ENCODE measurements around the gene HIBADH.

HIBADH gene

DNA sequence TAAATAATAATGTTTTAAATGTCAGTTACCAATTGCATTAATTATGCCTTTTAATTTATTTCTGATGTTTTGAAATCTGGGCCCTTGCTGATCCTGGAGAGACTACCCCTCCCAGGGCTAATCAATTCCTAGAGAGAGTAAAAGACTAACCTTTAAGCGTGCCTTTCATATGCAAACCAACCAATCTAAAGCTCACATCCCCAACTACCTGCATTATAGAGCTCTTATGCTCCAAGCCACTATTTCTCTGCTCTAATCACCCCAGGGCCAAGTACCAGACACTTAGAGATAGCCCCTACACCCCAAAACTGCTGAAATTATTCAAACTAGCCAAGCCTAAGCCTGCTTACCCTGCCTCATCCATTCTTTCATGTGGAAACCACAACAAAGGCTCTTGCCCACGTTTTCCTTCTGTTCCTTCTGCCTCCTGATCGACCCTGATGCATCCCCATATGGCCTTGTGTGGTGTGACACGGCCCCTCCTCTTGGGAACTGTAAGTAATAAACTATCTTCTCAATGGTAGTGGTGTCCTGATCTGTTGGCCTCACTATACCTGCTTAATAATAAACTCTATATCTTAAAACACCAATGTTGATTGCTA, 97.7 kb downstream of the HIBADH start:
- no peak for TF ChIP-seq ZNF70 (CRISPR knock-in tag; IDR thresholded peaks at IDR 0.05)
- TF ChIP-seq CSDC2 (CRISPR knock-in tag; IDR thresholded peaks at IDR 0.05) = no peak
- no peak for TF ChIP-seq ISL1 (CRISPR knock-in tag; IDR thresholded peaks at IDR 0.05)
- no peak for TF ChIP-seq SNAI2 (CRISPR knock-in tag; IDR thresholded peaks at IDR 0.05)
- no peak for TF ChIP-seq ESRRG (CRISPR knock-in tag; IDR thresholded peaks at IDR 0.05)
- TF ChIP-seq, protein P1, sequence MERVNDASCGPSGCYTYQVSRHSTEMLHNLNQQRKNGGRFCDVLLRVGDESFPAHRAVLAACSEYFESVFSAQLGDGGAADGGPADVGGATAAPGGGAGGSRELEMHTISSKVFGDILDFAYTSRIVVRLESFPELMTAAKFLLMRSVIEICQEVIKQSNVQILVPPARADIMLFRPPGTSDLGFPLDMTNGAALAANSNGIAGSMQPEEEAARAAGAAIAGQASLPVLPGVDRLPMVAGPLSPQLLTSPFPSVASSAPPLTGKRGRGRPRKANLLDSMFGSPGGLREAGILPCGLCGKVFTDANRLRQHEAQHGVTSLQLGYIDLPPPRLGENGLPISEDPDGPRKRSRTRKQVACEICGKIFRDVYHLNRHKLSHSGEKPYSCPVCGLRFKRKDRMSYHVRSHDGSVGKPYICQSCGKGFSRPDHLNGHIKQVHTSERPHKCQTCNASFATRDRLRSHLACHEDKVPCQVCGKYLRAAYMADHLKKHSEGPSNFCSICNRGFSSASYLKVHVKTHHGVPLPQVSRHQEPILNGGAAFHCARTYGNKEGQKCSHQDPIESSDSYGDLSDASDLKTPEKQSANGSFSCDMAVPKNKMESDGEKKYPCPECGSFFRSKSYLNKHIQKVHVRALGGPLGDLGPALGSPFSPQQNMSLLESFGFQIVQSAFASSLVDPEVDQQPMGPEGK (CRISPR knock-in tag; IDR thresholded peaks at IDR 0.05; ENCODE audit: borderline replicate concordance) = no peak
- no peak for TF ChIP-seq ZFP30 (CRISPR knock-in tag; IDR thresholded peaks at IDR 0.05)
- no peak for TF ChIP-seq TCF4 (CRISPR knock-in tag; IDR thresholded peaks at IDR 0.05; ENCODE audit: borderline replicate concordance)
- no peak for TF ChIP-seq ZNF8 (CRISPR knock-in tag; IDR thresholded peaks at IDR 0.05)
- TF ChIP-seq PPARA (CRISPR knock-in tag; IDR thresholded peaks at IDR 0.05; ENCODE audit: borderline replicate concordance) = no peak
- TF ChIP-seq, protein P2, sequence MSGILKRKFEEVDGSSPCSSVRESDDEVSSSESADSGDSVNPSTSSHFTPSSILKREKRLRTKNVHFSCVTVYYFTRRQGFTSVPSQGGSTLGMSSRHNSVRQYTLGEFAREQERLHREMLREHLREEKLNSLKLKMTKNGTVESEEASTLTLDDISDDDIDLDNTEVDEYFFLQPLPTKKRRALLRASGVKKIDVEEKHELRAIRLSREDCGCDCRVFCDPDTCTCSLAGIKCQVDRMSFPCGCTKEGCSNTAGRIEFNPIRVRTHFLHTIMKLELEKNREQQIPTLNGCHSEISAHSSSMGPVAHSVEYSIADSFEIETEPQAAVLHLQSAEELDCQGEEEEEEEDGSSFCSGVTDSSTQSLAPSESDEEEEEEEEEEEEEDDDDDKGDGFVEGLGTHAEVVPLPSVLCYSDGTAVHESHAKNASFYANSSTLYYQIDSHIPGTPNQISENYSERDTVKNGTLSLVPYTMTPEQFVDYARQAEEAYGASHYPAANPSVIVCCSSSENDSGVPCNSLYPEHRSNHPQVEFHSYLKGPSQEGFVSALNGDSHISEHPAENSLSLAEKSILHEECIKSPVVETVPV (CRISPR knock-in tag; IDR thresholded peaks at IDR 0.05) = no peak
- TF ChIP-seq, protein P3, sequence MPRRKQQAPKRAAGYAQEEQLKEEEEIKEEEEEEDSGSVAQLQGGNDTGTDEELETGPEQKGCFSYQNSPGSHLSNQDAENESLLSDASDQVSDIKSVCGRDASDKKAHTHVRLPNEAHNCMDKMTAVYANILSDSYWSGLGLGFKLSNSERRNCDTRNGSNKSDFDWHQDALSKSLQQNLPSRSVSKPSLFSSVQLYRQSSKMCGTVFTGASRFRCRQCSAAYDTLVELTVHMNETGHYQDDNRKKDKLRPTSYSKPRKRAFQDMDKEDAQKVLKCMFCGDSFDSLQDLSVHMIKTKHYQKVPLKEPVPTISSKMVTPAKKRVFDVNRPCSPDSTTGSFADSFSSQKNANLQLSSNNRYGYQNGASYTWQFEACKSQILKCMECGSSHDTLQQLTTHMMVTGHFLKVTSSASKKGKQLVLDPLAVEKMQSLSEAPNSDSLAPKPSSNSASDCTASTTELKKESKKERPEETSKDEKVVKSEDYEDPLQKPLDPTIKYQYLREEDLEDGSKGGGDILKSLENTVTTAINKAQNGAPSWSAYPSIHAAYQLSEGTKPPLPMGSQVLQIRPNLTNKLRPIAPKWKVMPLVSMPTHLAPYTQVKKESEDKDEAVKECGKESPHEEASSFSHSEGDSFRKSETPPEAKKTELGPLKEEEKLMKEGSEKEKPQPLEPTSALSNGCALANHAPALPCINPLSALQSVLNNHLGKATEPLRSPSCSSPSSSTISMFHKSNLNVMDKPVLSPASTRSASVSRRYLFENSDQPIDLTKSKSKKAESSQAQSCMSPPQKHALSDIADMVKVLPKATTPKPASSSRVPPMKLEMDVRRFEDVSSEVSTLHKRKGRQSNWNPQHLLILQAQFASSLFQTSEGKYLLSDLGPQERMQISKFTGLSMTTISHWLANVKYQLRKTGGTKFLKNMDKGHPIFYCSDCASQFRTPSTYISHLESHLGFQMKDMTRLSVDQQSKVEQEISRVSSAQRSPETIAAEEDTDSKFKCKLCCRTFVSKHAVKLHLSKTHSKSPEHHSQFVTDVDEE (CRISPR knock-in tag; IDR thresholded peaks at IDR 0.05) = no peak
- no peak for ATAC-seq

DNA sequence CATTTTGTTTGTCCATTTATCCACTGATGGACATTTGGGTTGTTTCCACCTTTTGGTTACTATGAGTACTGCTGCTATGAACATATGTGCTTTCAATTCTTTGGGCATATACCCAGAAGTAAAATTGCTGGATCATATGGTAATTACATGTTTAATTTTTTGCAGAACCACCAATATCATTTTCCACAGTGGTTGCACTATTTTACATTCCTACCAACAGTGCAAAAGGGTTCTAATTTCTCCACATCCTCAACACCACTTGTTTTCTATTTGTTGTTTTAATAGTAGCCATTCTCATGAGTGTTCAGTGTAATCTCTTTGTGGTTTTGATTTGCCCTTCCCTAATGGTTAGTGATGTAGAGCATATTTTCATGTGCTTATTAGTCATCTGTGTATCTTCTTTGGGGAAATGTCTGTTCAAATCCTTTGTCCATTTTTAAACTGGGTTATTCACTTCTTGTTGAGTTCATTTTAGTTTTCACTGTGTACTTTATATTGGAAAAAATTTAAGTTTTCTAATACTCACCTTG, 101.9 kb downstream of the HIBADH start:
- ATAC-seq = no peak
- TF ChIP-seq SNAI2 (CRISPR knock-in tag; IDR thresholded peaks at IDR 0.05) (no peak), ZFP30 (CRISPR knock-in tag; IDR thresholded peaks at IDR 0.05) (no peak), BACH2 (CRISPR knock-in tag; IDR thresholded peaks at IDR 0.05; ENCODE audit: borderline replicate concordance) (no peak), TCF4 (CRISPR knock-in tag; IDR thresholded peaks at IDR 0.05; ENCODE audit: borderline replicate concordance) (no peak), RARB (CRISPR knock-in tag; IDR thresholded peaks at IDR 0.05) (no peak), ARNTL (CRISPR knock-in tag; IDR thresholded peaks at IDR 0.05; ENCODE audit: borderline replicate concordance, low read depth) (no peak), ESRRG (CRISPR knock-in tag; IDR thresholded peaks at IDR 0.05) (no peak), ZNF8 (CRISPR knock-in tag; IDR thresholded peaks at IDR 0.05) (no peak)
- TF ChIP-seq, protein P4, sequence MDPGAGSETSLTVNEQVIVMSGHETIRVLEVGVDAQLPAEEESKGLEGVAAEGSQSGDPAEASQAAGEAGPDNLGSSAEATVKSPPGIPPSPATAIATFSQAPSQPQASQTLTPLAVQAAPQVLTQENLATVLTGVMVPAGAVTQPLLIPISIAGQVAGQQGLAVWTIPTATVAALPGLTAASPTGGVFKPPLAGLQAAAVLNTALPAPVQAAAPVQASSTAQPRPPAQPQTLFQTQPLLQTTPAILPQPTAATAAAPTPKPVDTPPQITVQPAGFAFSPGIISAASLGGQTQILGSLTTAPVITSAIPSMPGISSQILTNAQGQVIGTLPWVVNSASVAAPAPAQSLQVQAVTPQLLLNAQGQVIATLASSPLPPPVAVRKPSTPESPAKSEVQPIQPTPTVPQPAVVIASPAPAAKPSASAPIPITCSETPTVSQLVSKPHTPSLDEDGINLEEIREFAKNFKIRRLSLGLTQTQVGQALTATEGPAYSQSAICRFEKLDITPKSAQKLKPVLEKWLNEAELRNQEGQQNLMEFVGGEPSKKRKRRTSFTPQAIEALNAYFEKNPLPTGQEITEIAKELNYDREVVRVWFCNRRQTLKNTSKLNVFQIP (CRISPR knock-in tag; IDR thresholded peaks at IDR 0.05; ENCODE audit: borderline replicate concordance, low read depth) = no peak
- TF ChIP-seq, protein P2 (CRISPR knock-in tag; IDR thresholded peaks at IDR 0.05) = no peak
- TF ChIP-seq, protein P5, sequence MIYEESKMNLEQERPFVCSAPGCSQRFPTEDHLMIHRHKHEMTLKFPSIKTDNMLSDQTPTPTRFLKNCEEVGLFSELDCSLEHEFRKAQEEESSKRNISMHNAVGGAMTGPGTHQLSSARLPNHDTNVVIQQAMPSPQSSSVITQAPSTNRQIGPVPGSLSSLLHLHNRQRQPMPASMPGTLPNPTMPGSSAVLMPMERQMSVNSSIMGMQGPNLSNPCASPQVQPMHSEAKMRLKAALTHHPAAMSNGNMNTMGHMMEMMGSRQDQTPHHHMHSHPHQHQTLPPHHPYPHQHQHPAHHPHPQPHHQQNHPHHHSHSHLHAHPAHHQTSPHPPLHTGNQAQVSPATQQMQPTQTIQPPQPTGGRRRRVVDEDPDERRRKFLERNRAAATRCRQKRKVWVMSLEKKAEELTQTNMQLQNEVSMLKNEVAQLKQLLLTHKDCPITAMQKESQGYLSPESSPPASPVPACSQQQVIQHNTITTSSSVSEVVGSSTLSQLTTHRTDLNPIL (CRISPR knock-in tag; IDR thresholded peaks at IDR 0.05; ENCODE audit: low read depth) = no peak

DNA sequence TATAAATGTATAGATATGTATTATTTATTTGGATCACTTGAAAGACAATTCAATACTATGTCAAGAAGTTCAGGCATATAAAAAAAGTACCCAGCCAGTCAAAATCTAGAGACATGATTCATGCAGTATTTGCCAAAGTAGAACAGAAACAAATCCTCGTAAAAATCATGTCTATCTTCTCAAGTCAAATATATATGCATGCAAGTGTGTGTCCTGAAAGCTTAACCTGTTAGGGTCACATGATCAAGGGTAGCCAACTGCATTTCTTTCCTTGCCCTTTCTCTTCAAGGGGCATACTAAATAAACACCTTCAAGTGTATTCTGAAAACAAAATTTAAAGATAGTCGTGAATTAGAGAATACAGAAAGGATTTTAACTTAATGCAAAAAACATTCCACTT, 107.0 kb downstream of the HIBADH start:
- no peak for ATAC-seq
- TF ChIP-seq PPARA (CRISPR knock-in tag; IDR thresholded peaks at IDR 0.05; ENCODE audit: borderline replicate concordance) = no peak
- TF ChIP-seq, protein P1 (CRISPR knock-in tag; IDR thresholded peaks at IDR 0.05; ENCODE audit: borderline replicate concordance) = no peak
- TF ChIP-seq, protein P5 (CRISPR knock-in tag; IDR thresholded peaks at IDR 0.05; ENCODE audit: low read depth) = no peak
- TF ChIP-seq OSR1 (CRISPR knock-in tag; IDR thresholded peaks at IDR 0.05) = no peak
- no peak for TF ChIP-seq ZNF8 (CRISPR knock-in tag; IDR thresholded peaks at IDR 0.05)
- TF ChIP-seq ZFP3 (CRISPR knock-in tag; IDR thresholded peaks at IDR 0.05) = no peak
- TF ChIP-seq, protein P2 (CRISPR knock-in tag; IDR thresholded peaks at IDR 0.05) = no peak
- no peak for TF ChIP-seq ISL1 (CRISPR knock-in tag; IDR thresholded peaks at IDR 0.05)
- TF ChIP-seq BACH2 (CRISPR knock-in tag; IDR thresholded peaks at IDR 0.05; ENCODE audit: borderline replicate concordance) = no peak

Data from SK-N-SH treated with all-trans-retinoic acid at 6 μM for 48 hours (cell line).